CD4-positive, alpha-beta T cell treated with Interleukin-17A for 4 hours (primary cell): ENCODE results near the gene KCNH2.

Experiments
- DNase-seq: peaks from one replicate; pipeline ENCODE4 v3.0.0-alpha.2; 2020; ENCODE audit warnings: mixed read lengths

The KCNH2 gene

GRCh38 chr7:151011097-151011409 lies 32.9 kb upstream of the KCNH2 start:
- no peak for DNase-seq

- DNase-seq: peak; percentile 62
Measured at GRCh38 chr7:151010307-151011096, 32.4 kb upstream of the KCNH2 start.

DNA sequence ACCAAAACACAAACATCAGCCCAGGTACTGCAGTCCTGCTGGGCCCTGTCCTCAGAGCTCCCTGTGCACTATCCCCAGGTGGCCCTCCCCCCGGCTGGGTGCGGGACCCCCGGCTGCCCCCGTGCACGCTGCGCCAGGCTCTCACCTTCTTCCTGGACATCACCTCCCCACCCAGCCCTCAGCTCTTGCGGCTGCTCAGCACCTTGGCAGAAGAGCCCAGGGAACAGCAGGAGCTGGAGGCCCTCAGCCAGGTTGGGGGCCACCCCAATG lies 31.9 kb upstream of the KCNH2 start:
- no peak for DNase-seq

GRCh38 chr7:151009327-151010036 lies 31.4 kb upstream of the KCNH2 start:
- no peak for DNase-seq

GRCh38 chr7:151008511-151009323 lies 30.6 kb upstream of the KCNH2 start:
- DNase-seq: peak; percentile 89

DNA sequence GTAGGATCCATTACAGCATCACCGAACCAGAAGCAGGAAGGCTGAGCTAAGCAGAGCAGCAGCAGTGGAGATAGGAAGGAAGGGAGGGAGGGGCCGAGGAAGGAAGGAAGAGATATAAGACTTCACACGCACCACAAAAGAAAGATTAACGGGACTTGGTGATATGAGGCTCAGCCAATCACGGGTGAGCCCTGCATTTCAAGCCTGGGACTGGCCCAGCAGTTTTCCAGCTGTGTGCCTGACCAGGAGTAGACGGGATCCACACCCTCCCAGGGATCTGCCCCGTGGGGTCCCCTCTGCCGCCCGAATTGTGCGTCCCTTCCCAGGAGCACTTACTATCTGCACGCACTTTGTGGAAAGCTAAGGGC lies 30.0 kb upstream of the KCNH2 start:
- peak; percentile 68 for DNase-seq

- no peak for DNase-seq
Measured at GRCh38 chr7:151007469-151007898, 29.4 kb upstream of the KCNH2 start.

- DNase-seq: no peak
Measured at GRCh38 chr7:151006590-151007300, 28.6 kb upstream of the KCNH2 start.

DNA sequence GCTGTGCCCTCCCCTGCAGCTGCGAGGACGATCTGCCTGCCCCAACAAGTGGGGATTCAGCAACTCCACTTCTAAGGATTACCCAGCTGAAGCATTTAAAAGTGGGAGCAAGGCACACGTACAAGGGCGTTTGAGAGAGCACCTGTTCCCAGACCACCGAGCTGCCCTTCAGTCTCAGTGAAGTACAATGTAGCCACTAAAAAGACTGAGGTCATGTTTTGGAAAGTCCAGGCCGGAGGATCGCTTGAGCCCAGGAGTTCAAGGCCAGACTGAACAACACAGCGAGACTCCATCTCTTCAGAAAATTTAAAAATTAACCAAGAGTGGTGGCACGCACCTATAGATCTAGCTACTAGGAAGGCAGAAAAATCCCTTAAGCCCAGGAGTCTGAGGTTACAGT lies 27.4 kb upstream of the KCNH2 start:
- no peak for DNase-seq

- no peak for DNase-seq
Measured at GRCh38 chr7:151003572-151003971, 25.5 kb upstream of the KCNH2 start.

GRCh38 chr7:151001546-151001945 lies 23.4 kb upstream of the KCNH2 start:
- DNase-seq: no peak

GRCh38 chr7:151000897-151001495 lies 22.9 kb upstream of the KCNH2 start:
- DNase-seq: no peak

DNA sequence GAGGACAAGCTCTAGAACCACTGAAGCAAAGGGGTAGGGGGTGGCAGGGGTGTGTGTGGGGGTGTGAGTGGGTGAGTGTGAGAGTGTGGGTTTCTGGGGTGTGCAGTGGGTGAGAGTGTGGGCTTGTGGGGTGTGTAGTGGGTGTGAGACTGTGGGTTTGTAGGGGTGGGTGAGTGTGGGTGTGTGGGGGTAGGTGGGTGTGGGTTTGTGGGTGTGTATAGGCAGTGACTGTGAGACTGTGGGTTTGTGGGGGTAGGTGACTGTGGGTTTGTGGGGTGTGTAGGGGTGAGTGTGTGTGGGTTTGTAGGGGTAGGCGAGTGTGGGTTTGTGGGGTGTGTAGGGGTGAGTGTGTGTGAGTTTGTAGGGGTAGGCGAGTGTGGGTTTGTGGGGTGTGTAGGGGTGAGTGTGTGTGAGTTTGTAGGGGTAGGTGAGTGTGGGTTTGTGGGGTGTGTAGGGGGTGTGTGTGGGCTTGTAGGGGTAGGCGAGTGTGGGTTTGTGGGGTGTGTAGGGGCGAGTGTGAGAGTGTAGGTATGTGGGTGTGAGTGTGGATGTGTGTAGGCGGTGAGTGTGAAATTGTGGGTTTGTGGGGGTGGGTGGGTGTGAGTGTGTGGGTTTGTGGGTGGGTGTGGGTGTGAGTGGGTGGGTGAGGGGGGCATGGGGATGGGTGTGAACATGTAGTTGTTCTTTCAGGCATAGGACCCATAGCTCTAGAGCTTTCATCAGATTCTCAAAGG lies 21.5 kb upstream of the KCNH2 start:
- DNase-seq: no peak

DNA sequence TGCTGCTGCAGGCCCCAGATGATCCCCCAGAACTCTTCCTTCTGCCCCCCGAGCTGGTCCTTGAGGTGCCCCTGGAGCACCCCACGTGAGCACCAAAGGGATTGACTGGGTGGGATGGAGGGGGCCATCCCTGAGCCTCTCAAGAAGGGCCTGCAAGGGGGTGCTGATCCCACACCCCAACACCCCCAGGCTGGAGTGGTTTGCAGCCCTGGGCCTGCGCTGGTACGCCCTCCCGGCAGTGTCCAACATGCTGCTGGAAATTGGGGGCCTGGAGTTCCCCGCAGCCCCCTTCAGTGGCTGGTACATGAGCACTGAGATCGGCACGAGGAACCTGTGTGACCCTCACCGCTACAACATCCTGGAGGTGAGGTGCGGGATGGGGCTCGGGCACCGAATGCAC lies 20.9 kb upstream of the KCNH2 start:
- no peak for DNase-seq

DNA sequence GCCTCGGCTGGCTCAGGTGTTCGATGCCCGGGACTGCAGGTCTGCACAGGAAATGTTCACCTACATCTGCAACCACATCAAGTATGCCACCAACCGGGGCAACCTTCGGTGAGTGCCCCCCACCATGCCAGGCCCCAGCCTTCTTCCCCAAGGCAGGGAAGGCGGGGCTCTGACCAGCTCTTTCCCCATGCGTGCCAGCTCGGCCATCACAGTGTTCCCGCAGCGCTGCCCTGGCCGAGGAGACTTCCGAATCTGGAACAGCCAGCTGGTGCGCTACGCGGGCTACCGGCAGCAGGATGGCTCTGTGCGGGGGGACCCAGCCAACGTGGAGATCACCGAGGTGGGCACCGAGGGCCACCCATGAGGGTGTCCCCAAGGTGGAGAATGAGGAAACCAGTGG lies 20.2 kb upstream of the KCNH2 start:
- peak; percentile 30 for DNase-seq

DNA sequence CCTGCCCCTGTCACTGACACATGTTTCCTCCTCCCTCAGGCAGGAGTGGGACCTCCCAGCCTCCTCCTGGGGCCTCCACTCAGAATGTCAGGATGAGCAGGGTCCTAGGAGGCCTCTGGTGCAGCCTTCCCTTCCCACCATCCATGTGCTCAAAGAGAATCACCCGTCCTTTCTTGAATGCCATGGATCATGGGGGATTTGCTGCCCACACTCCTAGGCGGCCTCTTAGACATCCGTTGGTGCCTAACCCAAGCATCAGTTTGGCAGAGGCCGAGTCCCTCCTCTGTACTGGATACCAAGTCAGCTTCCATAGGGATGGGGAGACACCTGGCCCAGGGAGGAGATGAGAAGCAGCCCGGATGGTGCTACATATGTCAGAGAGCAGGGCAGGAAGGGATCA lies 19.7 kb upstream of the KCNH2 start:
- DNase-seq: no peak

GRCh38 chr7:150997075-150997511 lies 19.0 kb upstream of the KCNH2 start:
- DNase-seq: no peak

DNA sequence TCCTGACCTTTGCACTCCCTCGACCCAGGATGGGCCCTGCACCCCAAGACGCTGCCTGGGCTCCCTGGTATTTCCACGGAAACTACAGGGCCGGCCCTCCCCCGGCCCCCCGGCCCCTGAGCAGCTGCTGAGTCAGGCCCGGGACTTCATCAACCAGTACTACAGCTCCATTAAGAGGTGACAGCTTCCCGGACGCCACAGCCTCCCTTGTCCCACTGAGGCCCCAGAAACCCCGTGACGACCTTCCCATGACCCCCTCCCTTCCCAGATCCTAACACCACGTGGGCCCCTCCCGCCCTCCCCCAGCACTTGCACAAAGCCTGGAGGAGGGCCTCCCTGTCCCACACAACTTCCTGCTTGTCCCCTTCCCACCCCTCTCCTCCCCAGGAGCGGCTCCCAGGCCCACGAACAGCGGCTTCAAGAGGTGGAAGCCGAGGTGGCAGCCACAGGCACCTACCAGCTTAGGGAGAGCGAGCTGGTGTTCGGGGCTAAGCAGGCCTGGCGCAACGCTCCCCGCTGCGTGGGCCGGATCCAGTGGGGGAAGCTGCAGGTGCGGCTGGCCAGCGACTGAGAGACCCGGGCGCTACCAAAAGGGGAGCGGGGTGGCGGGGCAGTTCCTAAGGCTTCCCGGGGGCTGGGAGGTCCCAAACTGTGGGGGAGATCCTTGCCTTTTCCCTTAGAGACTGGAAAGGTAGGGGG lies 18.4 kb upstream of the KCNH2 start:
- DNase-seq: peak; percentile 29

DNA sequence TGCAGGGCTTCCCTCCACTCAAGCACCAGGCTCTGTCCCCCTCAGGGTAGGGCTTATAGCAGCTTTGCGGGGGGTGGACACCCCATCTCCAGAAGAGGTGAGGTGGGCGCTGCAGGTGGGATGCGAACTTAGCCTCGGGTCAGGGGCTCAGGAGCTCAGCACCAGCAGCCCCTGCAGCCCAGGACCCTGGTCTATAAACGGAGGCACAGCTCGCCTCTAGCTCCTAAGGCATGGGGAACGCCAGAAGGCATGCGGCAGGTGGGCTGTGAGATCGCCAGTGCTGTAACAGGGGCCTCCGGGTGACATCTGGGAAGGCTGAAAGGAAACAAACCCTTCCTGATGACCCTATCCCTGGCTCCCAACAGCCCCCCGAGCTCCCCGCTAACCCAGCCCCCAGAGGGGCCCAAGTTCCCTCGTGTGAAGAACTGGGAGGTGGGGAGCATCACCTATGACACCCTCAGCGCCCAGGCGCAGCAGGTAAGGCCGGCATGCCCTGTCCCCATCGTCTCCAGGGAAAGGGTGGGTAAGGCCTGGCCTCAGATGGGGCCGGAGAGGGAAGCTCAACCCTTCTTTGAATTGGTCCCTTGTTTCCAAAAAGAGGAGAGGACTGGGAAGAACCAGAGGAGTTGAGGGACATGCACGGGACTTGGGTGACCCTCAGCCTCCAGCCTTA lies 16.9 kb upstream of the KCNH2 start:
- DNase-seq: no peak

DNA sequence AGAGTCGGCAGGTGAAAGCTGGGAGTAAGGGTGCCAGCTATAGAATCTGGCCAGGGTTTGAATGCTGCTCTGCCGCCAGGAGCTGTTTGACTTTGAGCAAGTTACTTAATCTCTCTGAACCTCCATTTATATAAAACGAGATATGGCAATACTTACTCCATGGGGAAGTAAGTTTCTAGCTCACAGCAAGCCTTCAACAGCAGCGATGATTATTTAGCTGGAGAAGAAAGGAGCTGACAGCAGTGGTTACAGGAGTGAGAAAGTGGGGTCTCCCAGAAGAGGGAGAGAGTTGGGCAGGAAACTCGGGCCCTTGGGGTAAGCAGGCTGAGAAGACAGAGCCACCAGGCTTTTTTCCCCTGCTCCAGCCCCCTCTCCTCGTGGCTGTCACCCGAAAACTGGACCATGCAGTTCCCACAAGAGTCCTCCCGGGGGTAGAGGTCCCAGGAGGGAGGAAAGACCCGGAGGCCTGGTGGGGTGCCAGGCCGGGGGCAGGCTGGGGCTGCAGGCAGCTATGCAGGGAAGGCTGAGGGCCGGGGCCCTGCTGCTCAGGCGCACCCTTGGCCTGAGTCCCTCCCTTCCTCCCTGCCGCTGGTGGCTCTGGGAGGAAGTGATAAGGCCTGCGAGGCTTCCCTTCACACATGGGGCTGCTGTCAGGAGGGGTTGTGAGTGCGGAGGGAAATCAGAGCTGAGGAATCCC lies 16.2 kb upstream of the KCNH2 start:
- peak; percentile 64 for DNase-seq
